Peyer's patch (tissue), 4 donors: ENCODE results near the gene JADE3. TPM values are rescaled to one million over a fixed set of nuclear protein-coding genes. Genes with fewer than 3 reads are reported as not detected.
A peak's percentile ranks its signal among the peaks of the same experiment; 100 is the strongest.

Experiments
- DNase-seq, 3 donors: peaks; one replicate each; pipeline ENCODE4 v3.0.0-alpha.2; 2017 to 2019
- H3K27ac ChIP-seq, 4 donors: fragments of 200-600 bp; sonication (generic); one replicate each; pipeline ENCODE4 v1.5.1; 2016 to 2019
- H3K27me3 ChIP-seq, 2 donors: fragments of 200-600 bp; sonication (generic); one replicate each; pipeline ENCODE4 v1.5.1; 2019
- H3K36me3 ChIP-seq, 3 donors: fragments of 200-600 bp; sonication (generic); one replicate each; pipeline ENCODE4 v1.5.1; 2016 to 2019
- H3K4me1 ChIP-seq, 4 donors: fragments of 200-600 bp; sonication (generic); one replicate each; pipeline ENCODE4 v1.5.1; 2016 to 2019
- H3K4me3 ChIP-seq, 4 donors: fragments of 200-600 bp; sonication (generic); 1 replicate in 3 of 4; 2 replicates in 1 of 4; pipeline ENCODE4 v1.5.1; 2016 to 2019; ENCODE audit warnings: mild to moderate bottlenecking in 1 of 4
- H3K9me3 ChIP-seq, 4 donors: fragments of 200-600 bp; sonication (generic); one replicate each; pipeline ENCODE4 v1.5.1; 2016 to 2019; ENCODE audit warnings: mild to moderate bottlenecking in 1 of 4
- CTCF ChIP-seq, 6 experiments: fragments of 450-650 bp in 4 of 6; fragments of 200-600 bp in 2 of 6; sonication (generic) in 1 of 6; IDR thresholded peaks; one replicate each; pipeline ENCODE4 v1.5.1; 2017 to 2019; ENCODE audit warnings: antibody characterized with exemption in 6 of 6, mild to moderate bottlenecking in 3 of 6, moderate library complexity in 1 of 6
- POLR2A ChIP-seq, 2 donors: fragments of 450-650 bp; IDR thresholded peaks; one replicate each; pipeline ENCODE4 v1.5.1; 2017; ENCODE audit warnings: antibody characterized with exemption in 2 of 2, mild to moderate bottlenecking in 2 of 2, moderate library complexity in 2 of 2
- total RNA-seq, 4 donors: library from RNA; depleted of rRNA; stranded (reverse); fragments of >200 nt; gene quantifications; one replicate each; pipeline ENCODE4 v1.1.0, GENCODE V29; 2016

The JADE3 gene
- total RNA-seq, result 10 to 100 TPM in 1 of 4 donors, 1 to 10 TPM in 3; 2.0 to 19.8 (median 2.6) TPM

- peak within 1 kb of the TSS; percentile 25 to 77 (median 62) for H3K27ac ChIP-seq
- peak; percentile 54 to 80 (median 77) for DNase-seq
Observed at GRCh38 chrX:46912098-46912602, at the start of gene JADE3. TSS of gene JADE3 (plus strand) at chrX:46912421. CDS start at chrX:46984895, 72,474 bp downstream.

GRCh38 chrX:46863072-46863471, 49.1 kb upstream of the JADE3 start:
- no peaks in the 10 kb centered on the region for H3K9me3 ChIP-seq
- TF ChIP-seq POLR2A (IDR thresholded peaks at IDR 0.05) (no peak), CTCF (IDR thresholded peaks at IDR 0.05) (no peak)
- no peak overlapping the region for H3K27ac ChIP-seq
- no peak for DNase-seq
- no peaks in the 10 kb centered on the region for H3K27me3 ChIP-seq
- H3K36me3 ChIP-seq, result no peaks in the 10 kb centered on the region
- no peaks in the 10 kb centered on the region for H3K4me1 ChIP-seq
- no peak overlapping the region for H3K4me3 ChIP-seq

More at GRCh38 chrX:46912098-46912602, at the start of gene JADE3:
- Histone ChIP-seq H3K4me3 (peak within 1 kb of the TSS; percentile 44 to 82 (median 65)), H3K4me1 (no peaks in the 10 kb centered on the region), H3K27me3 (no peaks in the 10 kb centered on the region), H3K36me3 (no peaks in the 10 kb centered on the region), H3K9me3 (no peaks in the 10 kb centered on the region)
- TF ChIP-seq CTCF (IDR thresholded peaks at IDR 0.05) (no peak), POLR2A (IDR thresholded peaks at IDR 0.05) (no peak)

- Histone ChIP-seq H3K27ac (no peak overlapping the region), H3K9me3 (no peaks in the 10 kb centered on the region), H3K36me3 (no peaks in the 10 kb centered on the region), H3K27me3 (no peaks in the 10 kb centered on the region), H3K4me3 (no peak overlapping the region), H3K4me1 (no peaks in the 10 kb centered on the region)
- TF ChIP-seq CTCF (IDR thresholded peaks at IDR 0.05), result no peak
- TF ChIP-seq POLR2A (IDR thresholded peaks at IDR 0.05), result no peak
- DNase-seq, result no peak
Observed at GRCh38 chrX:46864606-46865005, 47.6 kb upstream of the JADE3 start.

GRCh38 chrX:46865281-46865680, 46.9 kb upstream of the JADE3 start:
- H3K4me1 ChIP-seq, result no peaks in the 10 kb centered on the region
- no peaks in the 10 kb centered on the region for H3K27me3 ChIP-seq
- no peaks in the 10 kb centered on the region for H3K36me3 ChIP-seq
- no peak for TF ChIP-seq CTCF (IDR thresholded peaks at IDR 0.05)
- TF ChIP-seq POLR2A (IDR thresholded peaks at IDR 0.05), result no peak
- no peaks in the 10 kb centered on the region for H3K9me3 ChIP-seq
- DNase-seq, result no peak
- H3K27ac ChIP-seq, result no peak overlapping the region
- no peak overlapping the region for H3K4me3 ChIP-seq

- no peak for DNase-seq
- H3K9me3 ChIP-seq, result no peaks in the 10 kb centered on the region
- TF ChIP-seq CTCF (IDR thresholded peaks at IDR 0.05) (no peak), POLR2A (IDR thresholded peaks at IDR 0.05) (no peak)
- no peak overlapping the region for H3K27ac ChIP-seq
- H3K4me3 ChIP-seq, result no peak overlapping the region
- H3K4me1 ChIP-seq, result no peaks in the 10 kb centered on the region
- no peaks in the 10 kb centered on the region for H3K27me3 ChIP-seq
- no peaks in the 10 kb centered on the region for H3K36me3 ChIP-seq
Observed at GRCh38 chrX:46866726-46867125, 45.5 kb upstream of the JADE3 start.

GRCh38 chrX:46873746-46874145, 38.5 kb upstream of the JADE3 start:
- H3K4me1 ChIP-seq, result no peaks in the 10 kb centered on the region
- TF ChIP-seq CTCF (IDR thresholded peaks at IDR 0.05) (no peak), POLR2A (IDR thresholded peaks at IDR 0.05) (no peak)
- no peaks in the 10 kb centered on the region for H3K36me3 ChIP-seq
- H3K27me3 ChIP-seq, result no peaks in the 10 kb centered on the region
- no peak for DNase-seq
- H3K27ac ChIP-seq, result no peak overlapping the region
- H3K9me3 ChIP-seq, result no peaks in the 10 kb centered on the region
- no peak overlapping the region for H3K4me3 ChIP-seq
